Esophagus (tissue), 2 donors: ENCODE measurements around the gene HPS5. TPM values are rescaled to one million over a fixed set of nuclear protein-coding genes. Genes with fewer than 3 reads are reported as not detected.
A peak's percentile ranks its signal among the peaks of the same experiment; 100 is the strongest.
"Not testable (repeated sequence)": the region's sequence is repeated elsewhere in the genome, so short reads cannot be mapped to it uniquely, and the experiment has no call there.

Experiments used
- H3K27ac ChIP-seq, 2 donors: one replicate each; pipeline ENCODE4 v1.5.1; 2013; ENCODE audit warnings: low read depth in 2 of 2, mild to moderate bottlenecking in 2 of 2, inconsistent platforms in 1 of 2, low read length in 1 of 2, moderate library complexity in 1 of 2
- H3K27me3 ChIP-seq, 2 donors: one replicate each; pipeline ENCODE4 v1.6.1; 2013; ENCODE audit warnings: low read length in 2 of 2, control low read depth in 1 of 2, mild to moderate bottlenecking in 1 of 2; ENCODE audit not compliant: insufficient read depth in 2 of 2, control insufficient read depth in 1 of 2
- H3K36me3 ChIP-seq, 2 donors: one replicate each; pipeline ENCODE4 v1.6.1; 2013; ENCODE audit warnings: low read length in 1 of 2; ENCODE audit not compliant: control insufficient read depth in 2 of 2, insufficient read depth in 2 of 2
- H3K4me1 ChIP-seq, 2 donors: one replicate each; pipeline ENCODE4 v1.6.1; 2013; ENCODE audit warnings: low read length in 1 of 2; ENCODE audit not compliant: control insufficient read depth in 2 of 2, insufficient read depth in 2 of 2
- H3K4me3 ChIP-seq, 2 donors: one replicate each; pipeline ENCODE4 v1.5.1; 2013; ENCODE audit warnings: low read length in 2 of 2, mild to moderate bottlenecking in 2 of 2, low read depth in 1 of 2, moderate library complexity in 1 of 2
- H3K9me3 ChIP-seq, 2 donors: one replicate each; pipeline ENCODE4 v1.6.1; 2013; ENCODE audit warnings: mild to moderate bottlenecking in 2 of 2, low read depth in 1 of 2, low read length in 1 of 2, moderate library complexity in 1 of 2; ENCODE audit not compliant: control insufficient read depth in 2 of 2, insufficient read depth in 1 of 2
- WGBS, 2 donors: extraction: QIAGEN DNeasy Blood & Tissue Kit; methylation state at CpG; one replicate each; pipeline ENCODE4 v1.1.7; 2013; 5-methylcytosine and 5-hydroxymethylcytosine counted together
- polyA plus RNA-seq, 2 donors: library from polyadenylated mRNA; stranded (reverse); fragments of 200-250 nt; gene quantifications; one replicate each; pipeline ENCODE4 v1.2.3, GENCODE V29; 2013
- donor health status: healthy with polysubstance abuse.
- donor health status: Bipolar disorder and iron deficiency.

The HPS5 gene
- polyA plus RNA-seq, 2 donors: 6.6 to 6.9 TPM

DNA sequence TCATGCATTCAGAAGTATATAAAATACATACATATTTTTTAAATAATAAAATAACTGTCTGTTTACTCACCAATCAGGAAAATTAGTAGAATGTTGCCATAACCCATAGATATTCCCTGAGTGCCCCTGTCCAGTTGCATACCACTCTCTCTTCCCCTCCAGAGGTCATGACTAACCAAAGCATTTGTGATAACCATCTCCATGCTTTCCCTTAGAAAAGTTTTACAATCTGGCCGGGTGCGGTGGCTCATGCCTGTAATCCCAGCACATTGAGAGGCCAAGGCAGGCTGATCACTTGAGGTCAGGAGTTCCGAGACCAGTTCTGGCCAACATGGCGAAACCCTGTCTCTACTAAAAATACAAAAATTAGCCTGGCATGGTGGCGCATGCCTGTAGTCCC, 39.2 kb upstream of the HPS5 start:
- no peak overlapping the region for H3K27ac ChIP-seq
- no peaks in the 10 kb centered on the region for H3K4me1 ChIP-seq
- H3K27me3 ChIP-seq: no peaks in the 10 kb centered on the region
- no peak overlapping the region for H3K4me3 ChIP-seq
- H3K36me3 ChIP-seq: peaks cover 5 to 15% of the 10 kb centered on the region in 2 donors
- H3K9me3 ChIP-seq: no peaks in the 10 kb centered on the region
- 94 to 98% methylated on average over 5 of the region's 5 CpGs for WGBS, 2 donors

DNA sequence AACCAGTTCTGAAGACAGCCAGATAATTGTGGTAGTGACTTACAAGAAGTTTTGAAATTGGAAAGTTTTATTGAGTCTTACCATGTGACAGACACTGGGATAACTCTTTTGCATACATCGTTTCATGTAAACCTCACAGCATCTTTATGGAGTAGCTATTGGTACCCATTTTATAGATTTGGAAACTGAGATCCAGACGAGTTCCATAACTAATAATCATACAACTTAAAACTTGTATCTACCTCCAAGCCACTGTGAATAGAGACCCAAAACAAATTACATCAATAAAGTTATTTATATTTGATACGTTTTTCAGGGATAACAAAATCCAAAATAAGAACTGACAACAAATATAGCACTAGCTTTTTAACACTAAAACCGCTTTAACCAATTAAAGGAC, 36.7 kb upstream of the HPS5 start:
- no peaks in the 10 kb centered on the region for H3K9me3 ChIP-seq
- H3K27me3 ChIP-seq: no peaks in the 10 kb centered on the region
- no peaks in the 10 kb centered on the region for H3K4me1 ChIP-seq
- 89 to 93% methylated on average over 4 of the region's 4 CpGs for WGBS, 2 donors
- no peak overlapping the region for H3K4me3 ChIP-seq
- peaks cover 0 to 9% of the 10 kb centered on the region in 2 donors for H3K36me3 ChIP-seq
- no peak overlapping the region for H3K27ac ChIP-seq

GRCh38 chr11:18352581-18352980, 30.6 kb upstream of the HPS5 start:
- H3K36me3 ChIP-seq: peaks cover 0 to 10% of the 10 kb centered on the region in 2 donors
- H3K27ac ChIP-seq: no peak overlapping the region
- no peak overlapping the region for H3K4me3 ChIP-seq
- H3K27me3 ChIP-seq: no peaks in the 10 kb centered on the region
- H3K4me1 ChIP-seq: no peaks in the 10 kb centered on the region
- 75 to 85% methylated on average over 3 of the region's 3 CpGs for WGBS, 2 donors
- no peaks in the 10 kb centered on the region for H3K9me3 ChIP-seq

- Histone ChIP-seq H3K36me3 (peaks cover 0 to 8% of the 10 kb centered on the region in 2 donors), H3K4me3 (no peak overlapping the region), H3K27me3 (no peaks in the 10 kb centered on the region), H3K27ac (no peak overlapping the region), H3K4me1 (no peaks in the 10 kb centered on the region), H3K9me3 (no peaks in the 10 kb centered on the region)
- 85 to 91% methylated on average over 5 of the region's 5 CpGs for WGBS, 2 donors
These were observed 25.7 kb upstream of the HPS5 start for GRCh38 chr11:18347471-18348125.

- no peaks in the 10 kb centered on the region for H3K4me1 ChIP-seq
- H3K4me3 ChIP-seq: no peak overlapping the region
- H3K36me3 ChIP-seq: peaks cover 4 to 9% of the 10 kb centered on the region in 2 donors
- H3K27ac ChIP-seq: no peak overlapping the region
- H3K27me3 ChIP-seq: no peaks in the 10 kb centered on the region
- no peaks in the 10 kb centered on the region for H3K9me3 ChIP-seq
- 91 to 93% methylated on average over 3 of the region's 3 CpGs for WGBS, 2 donors
These were observed 11.0 kb upstream of the HPS5 start for GRCh38 chr11:18332891-18333290.

GRCh38 chr11:18332302-18332701, 10.4 kb upstream of the HPS5 start:
- Histone ChIP-seq H3K36me3 (peaks cover 4 to 9% of the 10 kb centered on the region in 2 donors), H3K27me3 (no peaks in the 10 kb centered on the region)
- WGBS, 2 donors: 58 to 65% methylated on average over 1 of the region's 1 CpG

DNA sequence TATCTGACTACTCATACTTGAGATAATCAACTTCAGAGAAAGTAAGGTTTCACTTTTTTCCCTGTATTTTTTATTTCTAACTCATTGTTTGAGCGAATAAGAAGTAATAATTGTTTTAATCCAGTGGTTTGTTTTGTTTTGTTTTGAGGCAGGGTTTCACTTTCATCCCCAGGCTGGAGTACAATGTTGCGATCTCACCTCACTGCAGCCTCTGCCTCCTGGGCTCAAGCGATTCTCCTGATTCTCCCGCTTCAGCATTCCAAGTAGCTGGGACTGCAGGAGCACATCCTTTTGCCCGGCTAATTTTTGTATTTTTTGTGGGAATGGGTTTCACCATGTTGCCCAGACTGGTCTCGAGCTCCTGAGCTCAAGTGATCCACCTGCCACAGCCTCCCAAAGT, 9.0 kb upstream of the HPS5 start:
- WGBS, 2 donors: 92 to 93% methylated on average over 6 of the region's 6 CpGs
- peaks cover 3 to 4% of the 10 kb centered on the region in 2 donors for H3K36me3 ChIP-seq

More at GRCh38 chr11:18332302-18332701, 10.4 kb upstream of the HPS5 start:
- H3K27ac ChIP-seq: no peak overlapping the region
- no peaks in the 10 kb centered on the region for H3K9me3 ChIP-seq
- no peaks in the 10 kb centered on the region for H3K4me1 ChIP-seq
- no peak overlapping the region for H3K4me3 ChIP-seq

GRCh38 chr11:18329196-18329870, 7.4 kb upstream of the HPS5 start:
- Histone ChIP-seq H3K9me3 (no peaks in the 10 kb centered on the region), H3K36me3 (peaks cover 0 to 2% of the 10 kb centered on the region in 2 donors), H3K4me3 (no peak overlapping the region), H3K4me1 (peaks cover 0 to 2% of the 10 kb centered on the region in 2 donors), H3K27me3 (no peaks in the 10 kb centered on the region), H3K27ac (peak overlapping the region in 1 of 2 donors; percentile 57)
- 59% methylated on average over 5 of the region's 5 CpGs for WGBS, 2 donors

More for the DNA sequence above, 9.0 kb upstream of the HPS5 start:
- H3K27ac ChIP-seq: no peak overlapping the region
- H3K9me3 ChIP-seq: no peaks in the 10 kb centered on the region
- no peak overlapping the region for H3K4me3 ChIP-seq
- H3K27me3 ChIP-seq: no peaks in the 10 kb centered on the region
- no peaks in the 10 kb centered on the region for H3K4me1 ChIP-seq

DNA sequence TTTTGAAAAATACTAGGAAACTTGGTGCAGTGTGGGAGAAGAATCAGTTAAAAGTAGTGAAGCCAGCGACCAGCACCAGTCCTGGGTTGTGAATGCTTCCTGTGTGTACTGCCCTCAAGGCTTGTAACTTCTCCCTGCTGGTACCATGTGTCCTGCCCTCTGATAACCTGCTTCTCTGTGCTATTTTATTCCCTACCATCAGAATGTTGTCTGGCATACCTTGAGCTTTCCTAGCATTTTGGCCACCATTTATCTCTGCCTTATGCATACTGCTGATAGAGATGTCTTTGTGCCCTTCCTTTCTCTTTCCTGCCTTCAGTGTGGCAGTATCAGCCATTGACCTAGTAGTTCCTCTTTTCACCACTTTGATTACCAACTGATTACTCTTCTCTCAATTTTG, 2.4 kb upstream of the HPS5 start:
- Histone ChIP-seq H3K4me3 (no peak overlapping the region), H3K27ac (no peak overlapping the region), H3K9me3 (no peaks in the 10 kb centered on the region), H3K27me3 (no peaks in the 10 kb centered on the region), H3K36me3 (no peaks in the 10 kb centered on the region), H3K4me1 (peaks cover 0 to 3% of the 10 kb centered on the region in 2 donors)
- 69 to 74% methylated on average over 1 of the region's 1 CpG for WGBS, 2 donors

GRCh38 chr11:18323881-18324280, 1.9 kb upstream of the HPS5 start:
- not testable (repeated sequence) for H3K4me3 ChIP-seq, H3K27me3 ChIP-seq, H3K36me3 ChIP-seq, H3K4me1 ChIP-seq, H3K27ac ChIP-seq, H3K9me3 ChIP-seq
- WGBS, 2 donors: 93 to 96% methylated on average over 11 of the region's 11 CpGs
